RPMI7951 (cell line): ENCODE measurements around the gene SLC6A13. TPM values are rescaled to one million over a fixed set of nuclear protein-coding genes. Genes with fewer than 3 reads are reported as not detected.

Experiments used
- DNase-seq: peaks from one replicate; pipeline ENCODE4 v3.0.0-alpha.2; 2012; ENCODE audit warnings: low read depth
- total RNA-seq: library from RNA; depleted of rRNA; stranded (reverse); fragments of >200 nt; shearing (Covaris generic); gene quantifications from 2 replicates; pipeline ENCODE4 v1.2.3, GENCODE V29; 2014; rRNA removed

SLC6A13 gene
- total RNA-seq, 1 experiment from 2014 or later: 0.36 TPM

GRCh38 chr12:177980-178828, 84.4 kb downstream of the SLC6A13 start:
- DNase-seq: no peak

DNA sequence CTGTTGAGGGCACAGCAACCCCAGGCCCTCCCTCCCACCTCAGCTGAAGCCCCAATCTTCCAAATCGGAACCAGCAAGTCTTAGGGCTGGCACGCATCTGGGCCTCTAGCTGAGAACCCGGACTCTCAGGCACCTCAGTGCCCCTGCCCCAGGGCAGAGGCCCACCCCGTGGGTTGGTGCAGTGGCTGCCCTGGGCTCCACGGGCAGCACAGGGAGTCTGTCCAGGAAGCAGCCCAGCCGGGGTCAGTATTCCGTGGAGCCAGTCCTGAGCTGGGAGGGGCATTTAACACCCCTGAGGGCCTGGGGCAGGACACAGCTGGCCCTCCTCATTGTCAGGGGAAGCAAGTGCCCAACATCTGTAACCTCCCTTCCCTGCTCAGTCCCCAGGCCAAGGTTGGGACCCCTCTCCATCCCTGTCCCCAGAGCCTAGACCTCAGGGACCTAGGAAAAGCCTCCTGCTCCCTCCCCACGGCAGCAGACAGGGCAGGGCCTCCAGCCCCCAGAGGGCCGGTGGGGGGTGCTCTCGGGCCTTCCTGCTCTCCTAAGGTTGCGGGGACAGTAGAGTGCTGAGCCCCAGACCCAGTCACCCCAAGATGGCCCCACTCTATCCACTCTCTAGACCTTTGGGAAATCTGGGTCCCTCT, 85.2 kb downstream of the SLC6A13 start:
- DNase-seq: no peak

- DNase-seq: peak; percentile 22
Measured at GRCh38 chr12:176321-177181, 86.1 kb downstream of the SLC6A13 start.

DNA sequence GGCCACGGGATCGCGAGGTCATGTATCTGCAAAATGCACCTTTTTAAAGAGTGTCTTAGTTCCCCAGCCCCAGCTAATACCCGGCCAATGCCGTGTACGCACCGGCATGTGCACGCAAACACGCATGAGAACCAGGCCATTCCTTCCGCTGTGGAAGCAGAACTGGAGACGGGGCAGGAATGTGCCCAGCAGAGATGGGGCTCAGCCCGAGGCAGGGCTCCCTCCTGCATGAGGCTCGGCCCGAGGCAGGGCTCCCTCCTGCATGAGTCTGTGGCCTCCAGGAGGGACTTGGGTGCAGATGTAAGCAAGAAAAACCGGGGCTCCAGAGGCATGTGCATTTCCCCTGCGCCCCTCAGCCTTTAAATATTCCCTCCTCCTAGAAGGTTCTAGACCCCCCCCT, 86.9 kb downstream of the SLC6A13 start:
- no peak for DNase-seq

DNA sequence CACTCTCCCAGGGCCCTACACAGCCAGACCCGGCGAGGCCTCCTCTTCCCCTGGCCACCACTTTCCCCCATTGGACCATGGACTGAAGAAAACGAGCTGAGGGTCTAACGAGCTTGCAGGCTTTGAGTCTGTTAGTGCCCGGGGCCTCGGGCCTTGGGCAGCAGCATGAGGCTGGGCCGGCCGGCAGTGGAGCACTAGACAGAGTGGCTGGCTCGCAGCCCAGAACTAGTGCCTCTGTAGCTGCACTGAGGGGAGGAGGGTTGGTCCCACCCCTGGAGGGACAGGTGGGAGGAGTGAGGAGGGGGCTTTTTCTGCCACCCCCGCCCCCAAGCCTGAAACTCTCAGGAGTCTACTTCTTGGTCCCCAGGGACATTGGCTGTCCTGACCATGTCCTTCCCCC, 87.4 kb downstream of the SLC6A13 start:
- no peak for DNase-seq

GRCh38 chr12:174596-174995, 88.0 kb downstream of the SLC6A13 start:
- DNase-seq: no peak

- no peak for DNase-seq
Measured at GRCh38 chr12:174124-174523, 88.5 kb downstream of the SLC6A13 start.

DNA sequence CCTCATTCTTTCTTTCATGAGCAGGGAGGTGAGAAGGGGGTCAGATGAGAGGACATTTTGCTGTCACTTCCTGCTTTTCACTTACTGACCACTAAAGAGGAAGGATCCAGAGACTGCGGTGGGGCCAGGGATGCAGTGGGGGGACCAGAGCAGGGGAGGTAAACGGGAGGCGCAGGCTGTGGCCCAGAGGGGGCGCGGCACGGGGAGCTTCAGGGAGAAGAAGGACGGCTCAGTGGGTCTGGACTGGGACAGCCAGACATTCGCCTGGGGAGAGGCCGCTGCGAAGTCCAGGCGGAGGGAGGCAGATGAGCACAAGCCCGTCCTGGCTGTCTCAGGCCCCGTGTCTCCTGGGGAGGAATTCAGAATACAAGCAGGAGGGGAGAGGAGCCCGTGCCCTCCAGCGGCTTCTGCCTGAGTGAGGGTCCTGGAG, 89.9 kb downstream of the SLC6A13 start:
- DNase-seq: no peak

DNA sequence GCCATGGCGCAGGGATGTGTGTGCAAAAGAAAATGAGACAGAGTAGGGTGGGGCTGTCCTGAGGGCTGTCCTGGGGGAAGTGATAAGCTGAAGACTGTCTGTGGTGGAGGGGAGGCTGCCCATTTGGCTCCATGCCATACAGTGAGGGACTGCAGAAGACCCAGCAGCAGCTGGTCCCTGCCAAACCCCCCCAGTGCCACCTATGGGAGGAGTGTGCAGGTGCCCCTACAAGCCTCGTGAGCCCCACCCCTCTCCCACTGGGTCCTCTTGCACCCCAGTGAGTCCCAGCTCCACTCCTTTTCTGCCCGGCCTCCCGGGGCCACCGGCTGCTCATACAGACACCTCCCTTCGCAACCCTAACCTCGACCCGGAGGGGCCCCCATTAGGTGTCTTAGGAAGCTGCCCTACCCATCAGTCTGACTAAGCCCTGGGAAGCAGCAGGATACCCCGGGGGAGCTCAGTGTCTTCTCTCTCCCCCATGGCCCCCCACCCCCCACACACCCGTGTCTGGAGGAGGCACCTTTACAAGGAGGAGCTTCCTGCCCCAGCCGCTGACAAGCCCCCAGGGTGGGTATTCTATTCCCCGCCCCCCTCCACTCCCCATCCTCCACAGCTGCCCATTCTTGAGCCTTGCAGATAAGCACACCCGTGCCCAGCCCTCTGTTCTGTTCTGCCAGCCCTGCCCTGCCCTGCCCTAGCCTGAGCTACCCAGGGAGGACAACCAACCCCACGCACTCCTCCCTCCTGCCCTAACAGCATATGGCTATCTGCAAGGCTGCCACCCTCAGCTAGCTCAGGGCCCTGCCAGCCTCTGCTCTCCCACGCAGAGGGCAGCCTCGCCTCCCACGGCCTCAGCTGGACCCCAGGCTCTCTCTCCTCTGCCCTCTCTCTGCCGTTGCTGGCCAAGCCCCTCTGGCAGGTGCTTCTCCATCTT, 90.6 kb downstream of the SLC6A13 start:
- no peak for DNase-seq

- DNase-seq: no peak
Measured at GRCh38 chr12:171276-171675, 91.4 kb downstream of the SLC6A13 start.

Other genes with a start within 250 kb of the SLC6A13 start
- gene IQSEC3, start 196.1 kb downstream of the SLC6A13 start, total RNA-seq: not detected in 2 replicates
- gene SLC6A12, start 48.7 kb downstream of the SLC6A13 start, total RNA-seq: not detected in 2 replicates
- gene KDM5A, start 126.5 kb upstream of the SLC6A13 start, total RNA-seq: 16.8 and 20.3 TPM in 2 replicates
- gene CCDC77, start 138.8 kb upstream of the SLC6A13 start, total RNA-seq: 23.3 and 24.6 TPM in 2 replicates
- 0.10 and 0.60 TPM in 2 replicates for gene B4GALNT3, start 197.1 kb upstream of the SLC6A13 start, total RNA-seq